GM10266 (cell line): Measurements from ENCODE around the gene CTH.
"Not testable (repeated sequence)": the region's sequence is repeated elsewhere in the genome, so short reads cannot be mapped to it uniquely, and the experiment has no call there.

Experiments used
- DNase-seq: peaks from one replicate; pipeline ENCODE4 v3.0.0; 2012; ENCODE audit errors: extremely low spot score
- TF ChIP-seq, protein P1 (sequence below): IDR thresholded peaks from 2 replicates; pipeline ENCODE4 v1.5.1; 2012; ENCODE audit warnings: mild to moderate bottlenecking, low read depth; ENCODE audit not compliant: control insufficient read depth, insufficient read depth; ENCODE audit errors: missing control alignments

CTH gene

DNA sequence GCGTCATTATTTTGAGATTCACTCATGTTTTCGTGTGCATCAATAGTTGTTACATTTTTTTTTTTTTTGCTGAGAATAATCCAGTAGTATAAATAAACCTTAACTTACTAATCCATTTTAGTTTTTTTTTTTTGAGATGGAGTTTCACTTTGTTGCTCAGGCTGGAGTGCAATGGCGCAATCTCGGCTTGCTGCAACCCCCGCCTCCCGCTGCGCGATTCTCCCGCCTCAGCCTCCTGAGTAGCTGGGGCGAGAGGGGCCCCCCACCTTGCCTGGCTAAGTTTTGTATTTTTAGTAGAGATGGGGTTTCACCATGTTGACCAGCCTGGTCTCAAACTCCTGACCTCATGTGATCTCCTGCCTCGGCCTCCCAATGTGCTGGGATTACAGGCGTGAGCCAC is 66.0 kb downstream of the CTH start:
- TF ChIP-seq, protein P1, sequence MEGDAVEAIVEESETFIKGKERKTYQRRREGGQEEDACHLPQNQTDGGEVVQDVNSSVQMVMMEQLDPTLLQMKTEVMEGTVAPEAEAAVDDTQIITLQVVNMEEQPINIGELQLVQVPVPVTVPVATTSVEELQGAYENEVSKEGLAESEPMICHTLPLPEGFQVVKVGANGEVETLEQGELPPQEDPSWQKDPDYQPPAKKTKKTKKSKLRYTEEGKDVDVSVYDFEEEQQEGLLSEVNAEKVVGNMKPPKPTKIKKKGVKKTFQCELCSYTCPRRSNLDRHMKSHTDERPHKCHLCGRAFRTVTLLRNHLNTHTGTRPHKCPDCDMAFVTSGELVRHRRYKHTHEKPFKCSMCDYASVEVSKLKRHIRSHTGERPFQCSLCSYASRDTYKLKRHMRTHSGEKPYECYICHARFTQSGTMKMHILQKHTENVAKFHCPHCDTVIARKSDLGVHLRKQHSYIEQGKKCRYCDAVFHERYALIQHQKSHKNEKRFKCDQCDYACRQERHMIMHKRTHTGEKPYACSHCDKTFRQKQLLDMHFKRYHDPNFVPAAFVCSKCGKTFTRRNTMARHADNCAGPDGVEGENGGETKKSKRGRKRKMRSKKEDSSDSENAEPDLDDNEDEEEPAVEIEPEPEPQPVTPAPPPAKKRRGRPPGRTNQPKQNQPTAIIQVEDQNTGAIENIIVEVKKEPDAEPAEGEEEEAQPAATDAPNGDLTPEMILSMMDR: no peak

DNA sequence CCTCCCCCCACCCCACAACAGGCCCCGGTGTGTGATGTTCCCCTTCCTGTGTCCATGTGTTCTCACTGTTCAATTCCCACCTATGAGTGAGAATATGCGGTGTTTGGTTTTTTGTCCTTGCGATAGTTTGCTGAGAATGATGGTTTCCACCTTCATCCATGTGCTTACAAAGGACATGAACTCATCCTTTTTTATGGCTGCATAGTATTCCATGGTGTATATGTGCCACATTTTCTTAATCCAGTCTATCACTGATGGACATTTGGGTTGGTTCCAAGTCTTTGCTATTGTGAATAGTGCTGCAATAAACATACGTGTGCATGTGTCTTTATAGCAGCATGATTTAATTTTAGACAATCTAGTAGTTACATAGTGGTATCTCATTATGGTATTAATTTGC is 66.8 kb downstream of the CTH start:
- DNase-seq: not testable (repeated sequence)

More for the DNA sequence above, 66.0 kb downstream of the CTH start:
- no peak for DNase-seq

- TF ChIP-seq, protein P1: no peak
- no peak for DNase-seq
These were observed 72.3 kb downstream of the CTH start for GRCh38 chr1:70483342-70483741.

- DNase-seq: no peak
- TF ChIP-seq, protein P1: no peak
These were observed 74.6 kb downstream of the CTH start for GRCh38 chr1:70485624-70486023.

DNA sequence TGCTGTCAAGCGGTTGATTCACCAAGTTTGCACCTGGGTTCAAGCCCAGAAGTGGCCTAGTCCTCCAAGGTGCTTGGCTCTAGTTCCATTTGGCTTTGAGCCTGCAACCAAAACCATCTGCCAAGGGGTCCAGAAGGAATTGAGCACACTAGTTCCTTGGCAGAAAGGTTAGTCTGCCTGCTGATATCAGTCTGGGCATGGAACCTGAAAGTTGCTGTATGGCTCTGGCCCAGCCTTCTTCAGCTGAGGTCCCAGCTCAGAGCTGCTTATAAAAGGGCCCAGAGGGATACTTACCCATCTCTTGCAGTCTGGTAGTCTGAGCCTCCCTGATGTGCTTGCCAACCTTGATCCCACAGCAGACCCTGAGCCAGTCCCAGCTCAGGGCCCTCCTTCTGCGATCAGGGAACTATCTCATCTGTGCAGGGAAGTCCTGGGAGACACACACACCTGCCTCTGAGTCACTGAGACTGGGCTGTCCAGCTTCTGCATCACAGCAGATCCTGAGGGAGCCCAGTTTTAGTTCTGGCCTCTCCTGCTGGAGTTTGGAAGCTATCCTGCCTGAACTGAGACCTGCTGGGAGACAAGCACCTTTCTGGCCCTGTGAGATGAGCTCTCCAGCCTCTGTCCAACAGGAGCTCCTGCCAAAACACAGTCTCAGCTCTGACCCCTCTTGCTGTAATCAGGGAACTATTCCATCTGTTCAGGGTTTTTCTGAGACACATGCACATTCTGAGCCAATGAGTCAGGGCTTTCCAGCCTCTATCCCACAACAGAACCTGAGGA is 75.8 kb downstream of the CTH start:
- DNase-seq: no peak
- TF ChIP-seq, protein P1: no peak

DNA sequence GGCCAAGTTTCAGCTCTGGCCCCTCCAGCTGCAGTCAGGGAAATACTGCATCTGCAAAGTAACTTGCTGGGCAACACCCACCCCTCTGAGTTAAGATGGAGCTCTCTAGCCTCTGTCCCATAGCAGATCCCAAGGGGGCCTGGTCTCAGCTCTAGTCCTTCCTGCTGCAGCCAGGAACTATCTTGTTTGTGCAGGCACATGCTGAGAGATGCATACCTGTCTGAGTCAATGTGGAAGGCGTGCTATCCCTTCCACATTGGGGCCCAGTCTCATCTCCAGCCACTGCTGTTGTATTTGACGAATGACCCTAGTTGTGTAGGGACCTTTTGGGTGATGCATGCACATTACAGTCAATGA is 76.4 kb downstream of the CTH start:
- TF ChIP-seq, protein P1: no peak
- DNase-seq: no peak

DNA sequence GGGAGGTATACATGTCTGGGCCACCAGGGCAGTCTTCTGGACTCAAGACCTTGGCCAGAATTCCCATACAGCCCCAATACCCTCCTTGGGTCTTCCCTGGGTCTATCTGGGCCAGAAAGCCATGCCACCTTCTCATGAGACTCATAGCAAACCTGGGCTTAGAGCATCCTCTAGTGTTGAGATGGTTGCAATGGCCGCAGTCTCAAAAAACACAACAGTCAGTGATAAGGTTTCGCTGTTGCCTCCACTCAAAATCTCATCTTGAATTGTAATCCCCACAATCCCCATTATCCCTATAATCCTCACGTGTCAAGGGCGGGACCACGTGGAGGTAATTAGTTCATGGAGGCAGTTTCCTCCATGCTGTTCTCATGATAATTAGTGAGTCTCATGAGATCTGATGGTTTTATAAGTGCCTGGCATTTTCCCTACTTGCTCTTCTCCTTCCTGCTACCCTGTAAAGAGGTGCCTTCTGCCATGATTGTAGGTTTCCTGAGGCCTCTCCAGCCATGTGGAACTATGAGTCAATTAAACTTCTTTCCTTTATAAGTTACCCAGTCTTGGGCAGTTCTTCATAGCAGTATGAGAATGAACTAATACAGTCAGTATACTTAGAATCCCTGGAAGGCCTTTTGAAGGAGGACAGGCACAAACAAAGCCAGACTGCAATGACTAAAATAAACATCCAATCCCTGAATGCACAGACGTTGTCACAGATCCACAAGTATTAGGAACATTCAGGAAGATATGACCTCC is 77.0 kb downstream of the CTH start:
- peak; percentile 35 for DNase-seq
- TF ChIP-seq, protein P1: peak; percentile 67
